DLD1 (cell line): ENCODE measurements around the gene NATD1.

Experiments
- in situ Hi-C: cut with HindIII; loops from 2 replicates; pipeline ENCODE4 v1.10.0; 2017; ENCODE audit warnings: low sequenced_read_pairs

The NATD1 gene

GRCh38 chr17:21218101-21218500 is 35.1 kb downstream of the NATD1 start:
- in situ Hi-C loops, result no loop called here

GRCh38 chr17:21217346-21217745 is 35.9 kb downstream of the NATD1 start:
- in situ Hi-C loops, result no loop called here

DNA sequence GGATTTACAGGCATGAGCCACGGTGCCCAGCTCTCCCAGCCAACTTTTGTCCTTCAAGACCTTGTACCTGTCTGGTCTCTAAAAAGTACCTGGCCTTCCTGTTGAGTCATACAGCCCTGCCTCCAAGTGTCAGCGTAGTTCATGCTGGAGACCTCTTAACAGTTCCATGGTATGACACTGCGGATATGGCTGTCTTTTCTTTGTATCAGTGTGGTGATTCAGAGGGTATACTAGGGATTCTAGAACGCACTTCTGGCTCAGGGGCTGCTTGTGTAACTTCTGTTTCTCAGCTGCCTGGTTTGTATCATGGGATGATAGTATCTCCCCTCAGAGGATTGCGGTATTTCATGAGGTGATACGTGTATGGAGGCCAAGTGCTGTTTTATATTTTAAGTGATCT is 37.3 kb downstream of the NATD1 start:
- in situ Hi-C loops, result no loop called here

DNA sequence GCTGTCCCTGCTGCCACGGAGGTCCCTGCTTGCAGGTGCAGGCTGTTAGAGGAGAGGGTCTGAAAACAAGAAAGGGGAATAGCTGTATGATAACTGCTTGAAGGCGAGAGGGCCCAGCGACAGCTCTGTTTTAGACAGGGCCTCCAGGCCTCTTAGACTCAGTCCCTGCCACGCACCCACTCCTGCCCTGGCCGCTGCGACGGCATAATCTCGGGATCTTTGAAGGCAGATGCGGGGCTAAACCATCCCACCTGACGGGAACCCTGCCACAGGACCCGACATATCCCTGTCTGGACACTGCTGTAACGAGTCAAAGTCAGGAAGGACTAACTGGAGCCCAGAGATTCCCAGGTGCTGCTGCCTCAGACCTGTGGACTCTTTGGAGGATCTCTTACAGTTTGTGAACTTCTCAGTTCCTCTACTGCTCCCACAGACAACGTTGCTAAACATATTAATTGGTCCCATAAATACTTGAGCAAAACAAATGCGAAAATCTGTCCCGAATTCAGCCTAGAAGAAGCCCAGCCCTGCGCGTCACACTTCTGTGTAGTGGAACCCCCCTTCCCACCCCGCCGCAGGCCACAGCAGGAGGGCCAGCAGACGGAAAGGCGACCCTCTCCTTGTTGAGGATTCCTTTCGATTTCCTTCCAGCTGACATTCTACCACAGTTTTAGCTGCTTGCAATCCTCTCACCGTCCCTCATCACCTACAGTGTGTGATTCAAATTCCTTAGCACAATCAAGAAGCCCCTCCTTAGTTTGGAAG is 38.3 kb downstream of the NATD1 start:
- in situ Hi-C loops, result no loop called here

GRCh38 chr17:21214015-21214776 is 39.0 kb downstream of the NATD1 start, which contains the start of gene TMEM11:
Gene TMEM11, minus strand, starts transcription at chr17:21214161. Its CDS starts 9 bp downstream, at chr17:21214152.
- in situ Hi-C loops, result no loop called here

GRCh38 chr17:21213638-21214014 is 39.6 kb downstream of the NATD1 start:
- in situ Hi-C loops, result no loop called here

GRCh38 chr17:21212826-21213637 is 40.2 kb downstream of the NATD1 start:
- in situ Hi-C loops, result no loop called here

- in situ Hi-C loops, result no loop called here
These were observed 41.3 kb downstream of the NATD1 start for GRCh38 chr17:21211825-21212479.

DNA sequence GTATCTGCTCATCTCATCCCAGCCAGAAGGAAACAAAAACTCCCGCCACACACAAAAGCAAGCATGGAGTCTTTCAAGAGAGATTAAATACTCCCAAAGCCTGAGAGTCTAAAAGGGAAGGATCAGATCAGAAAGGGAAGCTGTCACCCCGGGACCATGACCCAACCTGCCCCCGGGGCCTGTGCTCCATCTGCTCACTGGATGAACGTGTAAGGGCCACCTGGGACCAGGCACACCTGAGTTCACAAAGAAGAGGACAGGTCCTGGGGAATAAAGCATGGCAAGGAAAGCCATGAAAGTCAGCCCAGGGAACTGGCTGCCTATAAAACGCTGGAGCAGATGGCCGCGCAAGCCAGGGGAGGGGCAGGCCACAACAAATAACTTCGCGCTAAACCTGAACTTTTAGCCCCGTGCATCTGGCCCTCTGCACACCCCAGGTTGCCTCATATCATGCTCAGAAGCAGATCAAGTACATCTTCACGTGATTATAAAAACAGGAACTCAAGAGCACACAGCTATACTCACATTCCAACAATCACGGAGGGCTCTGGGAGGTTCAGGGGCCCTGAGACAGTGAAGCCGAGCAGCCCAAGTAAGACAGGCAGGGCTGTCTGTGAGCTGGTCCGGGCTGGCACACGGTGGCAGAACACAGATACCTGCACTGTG is 42.7 kb downstream of the NATD1 start:
- in situ Hi-C loops, result no loop called here

- in situ Hi-C loops, result no loop called here
These were observed 43.6 kb downstream of the NATD1 start for GRCh38 chr17:21209511-21210175.

- in situ Hi-C loops, result no loop called here
These were observed 44.9 kb downstream of the NATD1 start for GRCh38 chr17:21208352-21208751.

- in situ Hi-C loops, result no loop called here
These were observed 48.3 kb downstream of the NATD1 start for GRCh38 chr17:21204935-21205334.

DNA sequence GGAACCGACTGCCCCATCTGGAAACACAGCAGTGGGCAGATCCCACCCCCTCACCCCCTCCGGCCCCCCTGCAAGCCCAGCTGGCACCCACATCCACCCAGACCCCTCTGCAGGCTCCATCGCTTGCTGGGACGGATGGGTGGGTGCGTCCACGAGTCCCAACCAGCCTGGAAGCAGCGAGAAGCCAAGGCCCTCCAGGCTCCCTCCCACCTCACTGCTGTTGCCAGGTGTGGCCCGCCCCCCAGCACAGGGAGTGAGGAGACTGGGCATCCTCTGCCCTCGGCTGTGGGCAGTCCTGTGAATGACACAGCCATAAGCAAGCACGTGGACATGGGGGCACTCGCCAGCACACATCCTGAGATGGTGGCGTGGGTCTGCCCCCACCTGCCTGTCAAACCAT is 50.7 kb downstream of the NATD1 start:
- in situ Hi-C loops, result no loop called here

GRCh38 chr17:21201874-21202273 is 51.3 kb downstream of the NATD1 start:
- in situ Hi-C loops, result no loop called here

DNA sequence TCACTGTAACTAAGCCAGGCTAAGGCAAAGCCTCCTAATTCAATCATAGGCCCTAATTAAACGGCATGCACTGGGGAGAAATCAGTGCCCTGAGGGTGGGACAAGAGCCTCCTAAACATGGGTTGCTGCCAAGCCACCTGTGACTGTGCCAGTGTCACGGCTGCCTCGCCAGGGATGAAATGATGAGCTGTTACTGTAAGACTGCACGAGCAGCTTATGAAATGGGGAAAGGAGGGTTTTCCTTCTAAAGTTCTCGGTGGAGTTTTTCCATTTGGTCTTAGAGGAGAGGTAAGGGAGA is 52.0 kb downstream of the NATD1 start:
- in situ Hi-C loops, result no loop called here

DNA sequence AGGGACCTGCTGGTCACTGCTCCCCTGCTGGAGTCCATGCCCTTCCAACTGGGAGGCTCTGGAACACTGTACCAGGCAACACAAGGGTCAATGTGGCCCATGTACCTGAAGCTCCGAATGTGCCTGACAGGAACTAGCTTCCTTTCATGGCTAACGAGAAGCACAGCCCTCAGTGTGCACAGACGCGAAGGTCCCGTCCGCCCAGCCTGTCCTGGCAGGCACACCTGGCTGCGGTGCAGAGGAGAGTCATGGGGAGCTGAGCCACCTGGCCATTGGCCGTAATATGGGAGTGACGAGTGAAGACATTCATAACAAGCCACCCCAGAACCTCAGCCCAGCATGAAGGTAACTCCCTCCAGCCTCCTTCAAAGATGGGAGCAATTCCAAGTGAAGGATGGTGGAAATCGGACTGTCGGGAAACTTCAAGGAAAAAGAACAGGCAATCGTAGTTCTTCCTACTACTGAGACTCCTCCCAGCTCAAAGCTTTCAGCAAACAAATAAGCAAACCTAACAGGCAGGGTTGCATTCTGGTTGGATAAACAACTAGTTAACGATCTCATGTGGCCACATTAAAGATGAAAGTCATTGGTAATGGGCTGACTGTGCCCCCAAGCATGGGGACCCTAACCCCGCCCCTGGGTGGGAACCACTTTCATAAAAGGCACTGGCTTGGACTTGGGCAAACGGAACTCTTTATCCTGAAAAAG is 52.5 kb downstream of the NATD1 start:
- in situ Hi-C loops, result no loop called here

- in situ Hi-C loops, result no loop called here
These were observed 53.4 kb downstream of the NATD1 start for GRCh38 chr17:21199856-21200255.

GRCh38 chr17:21199311-21199710 is 53.9 kb downstream of the NATD1 start:
- in situ Hi-C loops, result no loop called here

DNA sequence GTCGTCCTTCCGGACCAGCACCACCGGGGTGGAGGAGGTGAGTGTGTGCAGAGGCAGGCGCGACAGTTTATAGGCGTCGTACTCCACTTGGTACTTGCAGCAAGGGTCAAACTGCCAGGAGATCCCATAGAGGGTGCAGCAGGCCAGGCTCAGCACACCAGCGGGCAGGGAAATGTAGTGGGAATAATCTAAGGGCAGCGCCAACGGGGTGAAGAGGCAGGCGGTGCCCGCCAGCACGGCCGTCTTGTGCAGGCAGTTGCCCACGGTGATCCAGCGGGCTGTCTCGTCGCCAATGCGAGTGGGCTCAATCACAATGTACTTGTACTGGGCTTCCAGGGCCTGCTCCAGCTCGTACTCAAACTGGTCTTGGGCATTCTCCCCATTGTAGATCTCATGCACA is 54.8 kb downstream of the NATD1 start:
- in situ Hi-C loops, result no loop called here
